Epithelial cell of proximal tubule (primary cell): ENCODE results near the gene XBP1. TPM values are rescaled to one million over a fixed set of nuclear protein-coding genes. Genes with fewer than 3 reads are reported as not detected.
"Not testable (repeated sequence)": the region's sequence is repeated elsewhere in the genome, so short reads cannot be mapped to it uniquely, and the experiment has no call there.

Experiments used
- DNase-seq: peaks from one replicate; pipeline ENCODE4 v3.0.0-alpha.2; 2011; ENCODE audit warnings: low read depth
- H3K4me3 ChIP-seq: 2 replicates; pipeline ENCODE4 v1.5.1; 2011; ENCODE audit warnings: low read depth, mild to moderate bottlenecking, low read length
- total RNA-seq: library from RNA; depleted of rRNA; stranded (reverse); fragments of >200 nt; gene quantifications from 2 replicates; pipeline ENCODE4 v1.2.3, GENCODE V29; 2015
- TF ChIP-seq, protein P1 (sequence below): conservative IDR thresholded peaks from 2 replicates; pipeline ENCODE4 v1.5.1; 2012; ENCODE audit warnings: low read depth, mild to moderate bottlenecking, low read length

Gene XBP1
- total RNA-seq, 1 donor from 2014 or later = 153 TPM

DNA sequence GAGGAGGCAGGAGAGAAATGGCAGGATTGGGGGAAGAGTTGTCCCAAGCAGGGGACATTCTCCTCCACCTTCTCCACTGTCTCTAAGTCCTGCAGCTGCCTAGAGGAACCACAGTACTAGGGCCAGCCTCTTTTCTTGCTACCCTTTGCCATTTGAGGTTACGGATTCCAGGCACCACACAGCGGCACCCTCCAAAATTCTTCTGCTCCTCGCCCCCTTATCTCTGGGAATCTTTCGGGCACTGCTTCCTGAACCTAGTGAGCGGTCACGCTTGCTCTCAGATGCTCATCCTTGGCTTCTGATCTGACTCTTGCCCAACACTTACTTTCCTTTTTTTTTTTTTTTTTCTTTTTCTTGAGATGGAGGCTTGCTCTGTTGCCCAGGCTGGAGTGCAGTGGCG, 26.6 kb upstream of the XBP1 start:
- no peak for DNase-seq
- TF ChIP-seq, protein P1, sequence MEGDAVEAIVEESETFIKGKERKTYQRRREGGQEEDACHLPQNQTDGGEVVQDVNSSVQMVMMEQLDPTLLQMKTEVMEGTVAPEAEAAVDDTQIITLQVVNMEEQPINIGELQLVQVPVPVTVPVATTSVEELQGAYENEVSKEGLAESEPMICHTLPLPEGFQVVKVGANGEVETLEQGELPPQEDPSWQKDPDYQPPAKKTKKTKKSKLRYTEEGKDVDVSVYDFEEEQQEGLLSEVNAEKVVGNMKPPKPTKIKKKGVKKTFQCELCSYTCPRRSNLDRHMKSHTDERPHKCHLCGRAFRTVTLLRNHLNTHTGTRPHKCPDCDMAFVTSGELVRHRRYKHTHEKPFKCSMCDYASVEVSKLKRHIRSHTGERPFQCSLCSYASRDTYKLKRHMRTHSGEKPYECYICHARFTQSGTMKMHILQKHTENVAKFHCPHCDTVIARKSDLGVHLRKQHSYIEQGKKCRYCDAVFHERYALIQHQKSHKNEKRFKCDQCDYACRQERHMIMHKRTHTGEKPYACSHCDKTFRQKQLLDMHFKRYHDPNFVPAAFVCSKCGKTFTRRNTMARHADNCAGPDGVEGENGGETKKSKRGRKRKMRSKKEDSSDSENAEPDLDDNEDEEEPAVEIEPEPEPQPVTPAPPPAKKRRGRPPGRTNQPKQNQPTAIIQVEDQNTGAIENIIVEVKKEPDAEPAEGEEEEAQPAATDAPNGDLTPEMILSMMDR = no peak
- H3K4me3 ChIP-seq = no peak overlapping the region

DNA sequence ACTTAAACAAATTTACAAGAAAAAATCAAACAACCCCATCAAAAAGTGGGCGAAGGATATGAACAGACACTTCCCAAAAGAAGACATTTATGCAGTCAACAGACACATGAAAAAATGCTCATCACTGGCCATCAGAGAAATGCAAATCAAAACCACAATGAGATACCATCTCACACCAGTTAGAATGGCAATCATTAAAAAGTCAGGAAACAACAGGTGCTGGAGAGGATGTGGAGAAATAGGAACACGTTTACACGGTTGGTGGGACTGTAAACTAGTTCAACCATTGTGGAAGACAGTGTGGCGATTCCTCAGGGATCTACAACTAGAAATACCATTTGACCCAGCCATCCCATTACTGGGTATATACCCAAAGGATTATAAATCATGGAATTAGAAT, 26.1 kb upstream of the XBP1 start:
- not testable (repeated sequence) for H3K4me3 ChIP-seq

DNA sequence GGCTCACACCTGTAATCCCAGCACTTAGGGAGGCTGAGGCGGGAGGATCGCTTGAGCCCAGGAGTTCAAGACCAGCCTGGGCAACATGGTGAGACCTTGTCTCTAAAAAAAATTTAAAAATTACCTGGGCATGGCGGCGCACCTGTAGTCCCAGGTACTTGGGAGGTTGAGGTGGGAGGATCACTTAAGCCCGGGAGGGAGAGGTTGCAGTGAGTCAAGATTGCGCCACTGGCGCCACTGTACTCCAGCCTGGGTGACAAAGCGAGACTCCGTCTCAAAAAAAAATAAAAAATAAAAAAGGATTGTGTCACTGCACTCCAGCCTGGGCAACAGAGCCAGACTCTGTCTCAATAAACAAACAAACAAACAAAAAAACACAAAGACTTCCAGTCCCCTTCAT, 24.1 kb upstream of the XBP1 start:
- not testable (repeated sequence) for H3K4me3 ChIP-seq, DNase-seq

More for the DNA sequence above, 26.1 kb upstream of the XBP1 start:
- DNase-seq = not testable (repeated sequence)

DNA sequence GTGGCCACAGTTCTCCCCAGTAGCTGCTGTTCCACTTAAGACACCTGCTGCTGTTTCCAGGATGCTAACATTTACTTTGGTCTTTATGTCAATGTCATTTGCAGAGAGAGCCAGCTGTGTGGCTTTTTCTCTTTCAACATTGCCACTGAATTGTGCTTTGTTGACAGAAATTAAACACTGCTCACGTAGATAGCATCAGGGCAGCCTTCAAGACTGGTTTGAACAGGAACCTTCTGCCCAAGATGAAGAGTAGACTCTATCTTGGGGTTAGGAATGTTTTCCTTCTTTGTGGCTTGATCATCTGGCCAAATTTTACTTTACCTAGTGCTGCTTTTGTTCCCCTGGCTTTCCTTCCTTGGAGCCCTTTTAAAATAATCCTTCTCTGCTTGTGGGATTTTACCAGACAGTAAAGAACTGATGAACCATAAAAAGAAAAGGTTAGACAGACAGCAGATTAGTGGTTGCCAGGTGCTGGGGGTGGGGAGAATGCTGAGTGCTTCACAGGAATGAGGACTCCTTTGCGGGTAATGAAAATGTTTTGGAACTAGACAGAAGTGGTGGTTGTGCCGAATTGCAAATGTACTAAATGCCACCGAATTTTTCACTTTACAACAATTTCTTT, 22.7 kb upstream of the XBP1 start:
- DNase-seq = no peak
- TF ChIP-seq, protein P1 = no peak
- no peak overlapping the region for H3K4me3 ChIP-seq

DNA sequence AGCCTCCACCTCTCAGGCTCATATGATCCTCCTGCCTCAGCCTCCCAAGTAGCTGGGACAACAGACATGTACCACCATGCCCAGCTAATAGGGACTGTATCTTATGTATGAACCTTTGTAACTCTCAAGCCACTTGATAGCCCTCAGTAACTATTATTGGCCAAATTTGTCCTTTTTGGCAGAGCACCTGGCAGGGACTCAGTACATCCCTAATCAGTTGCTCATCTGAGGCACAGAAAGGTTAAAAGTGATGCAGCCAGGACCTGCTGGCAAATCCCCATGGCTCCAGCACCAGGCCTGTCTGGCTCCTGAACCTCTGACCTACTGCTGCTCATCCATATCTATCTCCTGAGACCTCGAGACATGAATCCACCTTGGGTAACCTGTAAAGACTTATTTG, 21.1 kb upstream of the XBP1 start:
- no peak for DNase-seq
- TF ChIP-seq, protein P1 = no peak
- no peak overlapping the region for H3K4me3 ChIP-seq

DNA sequence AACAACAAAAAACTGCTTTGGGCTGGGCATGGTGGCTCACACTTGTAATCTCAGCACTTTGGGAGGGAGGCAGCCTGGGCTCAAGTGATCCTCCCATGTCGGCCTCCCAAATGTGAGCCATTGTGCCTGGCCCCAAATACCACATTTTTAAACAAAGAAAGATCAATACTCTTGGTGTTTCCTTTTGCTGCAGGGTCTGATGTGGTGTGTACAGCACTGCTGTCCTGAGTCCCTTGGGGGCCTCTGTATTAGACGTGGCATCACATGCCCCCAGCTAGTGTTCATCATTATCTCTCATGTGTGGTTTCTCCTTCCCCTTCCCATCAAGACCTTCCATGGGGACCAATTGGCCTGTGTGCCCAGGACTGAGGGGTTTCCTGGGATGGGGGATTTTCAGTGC, 20.5 kb upstream of the XBP1 start:
- no peak for DNase-seq
- TF ChIP-seq, protein P1 = no peak
- H3K4me3 ChIP-seq = no peak overlapping the region

DNA sequence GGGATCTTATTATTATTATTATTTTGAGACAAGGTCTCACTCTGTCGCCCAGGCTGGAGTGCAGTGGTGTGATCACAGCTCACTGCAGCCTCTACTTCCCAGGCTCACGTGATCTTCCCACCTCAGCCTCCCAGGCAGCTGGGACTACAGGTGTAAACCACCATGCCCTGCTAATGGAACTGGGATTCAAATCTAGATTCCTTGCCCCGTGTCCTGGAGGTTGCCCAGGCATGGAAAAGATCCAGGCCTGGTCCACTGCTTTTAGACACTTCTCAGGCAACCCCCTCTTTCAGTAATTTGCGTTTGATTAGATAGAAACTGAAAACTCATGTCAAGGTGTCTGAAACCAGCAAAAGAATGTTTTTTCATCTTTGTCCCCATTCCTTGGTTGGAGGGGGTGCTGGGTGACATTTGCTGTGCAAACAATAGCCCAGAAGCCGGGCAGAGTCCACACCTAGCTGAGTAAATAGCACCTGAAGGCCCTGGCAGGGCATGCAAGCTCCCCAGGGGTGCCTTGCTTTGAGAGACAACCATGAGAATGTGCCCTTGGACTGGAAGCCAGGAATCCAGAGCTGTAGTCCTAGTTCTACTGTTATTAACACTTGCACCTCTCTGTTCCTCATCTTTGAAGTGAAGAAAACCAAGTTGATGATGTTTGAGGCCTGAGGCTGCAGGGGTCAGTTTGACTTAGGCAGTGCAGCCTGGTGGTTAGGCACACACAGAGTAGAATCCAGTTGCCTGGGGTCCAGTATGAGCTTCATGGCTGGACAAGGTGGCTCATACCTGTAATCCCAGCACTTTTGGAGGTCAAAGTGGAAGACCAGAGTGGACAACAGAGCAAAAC, 19.1 kb upstream of the XBP1 start:
- H3K4me3 ChIP-seq = no peak overlapping the region
- TF ChIP-seq, protein P1 = no peak
- no peak for DNase-seq
